H1 (cell line): Measurements from ENCODE around the gene S100A8. TPM values are rescaled to one million over a fixed set of nuclear protein-coding genes. Genes with fewer than 3 reads are reported as not detected.

Source experiments
- CTCF ChIA-PET: fragments of 300-600 bp; sonication (Branson Sonifier 250); formaldehyde crosslinking; loops from one replicate; lab custom pipeline; 2021; ENCODE audit not compliant: partially characterized antibody; lab: Charles Lee
- POLR2A ChIA-PET: fragments of 300-600 bp; sonication (Branson Sonifier 250); formaldehyde crosslinking; loops from one replicate; lab custom pipeline; 2021; ENCODE audit warnings: inconsistent platforms; ENCODE audit not compliant: partially characterized antibody; lab: Charles Lee
- DNase-seq, 2 experiments: peaks; one replicate each; pipeline versions ENCODE4 v3.0.0 to v3.0.0-alpha.2; 2010 to 2022; ENCODE audit warnings: low spot score in 2 of 2, low read depth in 1 of 2, mixed read lengths in 1 of 2
- FAIRE-seq: peaks from 2 replicates; lab custom pipeline; 2011; peaks lifted over from hg19 to GRCh38; lab: Jason Lieb, UNC
- H2AFZ ChIP-seq: 2 replicates; pipeline ENCODE4 v1.8.1; 2012; ENCODE audit warnings: low read length, inconsistent platforms
- H2AK5ac ChIP-seq: 2 replicates; pipeline ENCODE4 v1.6.1; 2013; ENCODE audit warnings: low read depth, low read length
- H2BK120ac ChIP-seq: replicated peaks from 2 replicates; pipeline ENCODE3; 2013; ENCODE audit warnings: low read depth, low read length, inconsistent platforms
- H2BK12ac ChIP-seq: 2 replicates; pipeline ENCODE4 v1.6.1; 2013; ENCODE audit warnings: low read depth, low read length
- H2BK15ac ChIP-seq: 2 replicates; pipeline ENCODE4 v1.6.1; 2013; ENCODE audit warnings: low read length
- H2BK20ac ChIP-seq: 2 replicates; pipeline ENCODE4 v1.6.1; 2013; ENCODE audit warnings: low read length
- H2BK5ac ChIP-seq: 2 replicates; pipeline ENCODE4 v1.6.1; 2013; ENCODE audit warnings: low read depth, low read length
- H3K14ac ChIP-seq: 2 replicates; pipeline ENCODE4 v1.6.1; 2013; ENCODE audit warnings: inconsistent platforms; ENCODE audit not compliant: insufficient read length
- H3K18ac ChIP-seq: 2 replicates; pipeline ENCODE4 v1.6.1; 2013; ENCODE audit warnings: low read length; ENCODE audit errors: extremely low read depth
- H3K23ac ChIP-seq: 2 replicates; pipeline ENCODE4 v1.6.1; 2013; ENCODE audit warnings: inconsistent platforms; ENCODE audit not compliant: insufficient read length
- H3K23me2 ChIP-seq: 2 replicates; pipeline ENCODE4 v1.6.1; 2013; ENCODE audit warnings: low read depth, low read length
- H3K27ac ChIP-seq: 2 replicates; pipeline ENCODE4 v1.6.1; 2011; ENCODE audit warnings: low read depth, low read length, inconsistent platforms
- H3K27me3 ChIP-seq, 4 experiments: replicated peaks in 1 of 4; 1 replicate in 1 of 4; 2 replicates in 3 of 4; pipeline versions ENCODE4 v1.6.1 to v1.8.1; 2011 to 2013; ENCODE audit warnings: low read length in 3 of 4, mild to moderate bottlenecking in 3 of 4, inconsistent platforms in 2 of 4, mixed read lengths in 2 of 4, moderate library complexity in 1 of 4; ENCODE audit not compliant: control insufficient read depth in 3 of 4, insufficient read depth in 3 of 4; ENCODE audit errors: extremely low read depth in 1 of 4
- H3K36me3 ChIP-seq, 4 experiments: 2 replicates each; pipeline versions ENCODE4 v1.6.1 to v1.8.1; 2011 to 2013; ENCODE audit warnings: mild to moderate bottlenecking in 4 of 4, low read length in 3 of 4, moderate library complexity in 2 of 4, control low read depth in 1 of 4, inconsistent platforms in 1 of 4; ENCODE audit not compliant: insufficient read depth in 4 of 4, control insufficient read depth in 2 of 4
- H3K4ac ChIP-seq: replicated peaks from 2 replicates; pipeline ENCODE3; 2013; ENCODE audit warnings: low read length, low read depth, mixed read lengths, inconsistent platforms; ENCODE audit not compliant: insufficient read length
- H3K4me1 ChIP-seq, 4 experiments: replicated peaks in 1 of 4; 1 replicate in 1 of 4; 2 replicates in 3 of 4; pipeline versions ENCODE4 v1.6.1 to v1.8.1; 2011 to 2013; ENCODE audit warnings: low read length in 3 of 4, inconsistent platforms in 2 of 4, mixed read lengths in 1 of 4; ENCODE audit not compliant: insufficient read depth in 4 of 4, control insufficient read depth in 3 of 4
- H3K4me2 ChIP-seq, 2 experiments: 2 replicates each; pipeline versions ENCODE4 v1.6.1 to v1.8.1; 2011 to 2013; ENCODE audit warnings: low read depth in 2 of 2, low read length in 2 of 2, control low read depth in 1 of 2, inconsistent platforms in 1 of 2, mild to moderate bottlenecking in 1 of 2; ENCODE audit not compliant: insufficient read depth in 1 of 2
- H3K4me3 ChIP-seq, 4 experiments: fragments of 200-600, 300-600 bp in 1 of 4; sonication (generic), shearing (Covaris generic), sonication (Bioruptor Twin) in 1 of 4; 2 replicates each; pipeline versions ENCODE4 v1.5.1 to v1.8.1; 2011 to 2016; ENCODE audit warnings: low read length in 4 of 4, low read depth in 3 of 4, control low read depth in 2 of 4, inconsistent platforms in 2 of 4, mild to moderate bottlenecking in 2 of 4, mixed read lengths in 1 of 4, moderate library complexity in 1 of 4; ENCODE audit not compliant: insufficient read depth in 2 of 4; ENCODE audit errors: extremely low read depth in 1 of 4
- H3K56ac ChIP-seq: replicated peaks from 2 replicates; pipeline ENCODE3; 2013; ENCODE audit warnings: low read depth, mild to moderate bottlenecking, mixed read lengths, low read length, inconsistent platforms; ENCODE audit not compliant: insufficient read length
- H3K79me1 ChIP-seq: 2 replicates; pipeline ENCODE4 v1.6.1; 2013; ENCODE audit warnings: low read depth, low read length, control low read depth
- H3K79me2 ChIP-seq, 2 experiments: 2 replicates each; pipeline versions ENCODE4 v1.6.1 to v1.8.1; 2012 to 2013; ENCODE audit warnings: low read length in 2 of 2, mild to moderate bottlenecking in 2 of 2, inconsistent platforms in 1 of 2; ENCODE audit not compliant: insufficient read depth in 2 of 2, control insufficient read depth in 1 of 2
- H3K9ac ChIP-seq, 4 experiments: replicated peaks in 1 of 4; 1 replicate in 1 of 4; 2 replicates in 3 of 4; pipeline versions ENCODE4 v1.6.1 to v1.8.1; 2011 to 2013; ENCODE audit warnings: low read depth in 3 of 4, low read length in 3 of 4, control low read depth in 2 of 4, mild to moderate bottlenecking in 2 of 4, moderate library complexity in 2 of 4, inconsistent platforms in 1 of 4; ENCODE audit errors: extremely low read depth in 1 of 4
- H3K9me3 ChIP-seq, 2 experiments: 2 replicates each; pipeline versions ENCODE4 v1.6.1 to v1.8.1; 2012 to 2013; ENCODE audit warnings: mild to moderate bottlenecking in 2 of 2, moderate library complexity in 2 of 2, control low read depth in 1 of 2, inconsistent platforms in 1 of 2, low read depth in 1 of 2, low read length in 1 of 2, mixed read lengths in 1 of 2; ENCODE audit not compliant: insufficient read depth in 2 of 2
- H4K20me1 ChIP-seq, 2 experiments: replicated peaks in 1 of 2; 2 replicates each; pipeline versions ENCODE3 to v1.8.1; 2011 to 2013; ENCODE audit warnings: inconsistent platforms in 2 of 2, low read length in 2 of 2, mild to moderate bottlenecking in 1 of 2; ENCODE audit not compliant: insufficient read depth in 2 of 2, control insufficient read depth in 1 of 2
- H4K5ac ChIP-seq: 2 replicates; pipeline ENCODE4 v1.6.1; 2013; ENCODE audit warnings: low read length, low read depth, mixed read lengths, inconsistent platforms; ENCODE audit not compliant: insufficient read length
- H4K8ac ChIP-seq: 2 replicates; pipeline ENCODE4 v1.8.0; 2013; ENCODE audit warnings: mild to moderate bottlenecking, moderate library complexity, low read length, inconsistent platforms; ENCODE audit not compliant: insufficient read depth; ENCODE audit errors: extremely low read depth
- H4K91ac ChIP-seq: replicated peaks from 2 replicates; pipeline ENCODE3; 2013; ENCODE audit warnings: low read length, mixed read lengths, inconsistent platforms; ENCODE audit not compliant: insufficient read length
- MAFK ChIP-seq: IDR thresholded peaks from 2 replicates; pipeline ENCODE4 v1.6.1; 2012; ENCODE audit warnings: low read depth, mild to moderate bottlenecking, improper control_type of control experiment, low read length
- POLR2AphosphoS5 ChIP-seq: IDR thresholded peaks from 2 replicates; pipeline ENCODE4 v1.6.1; 2011; ENCODE audit warnings: low read depth, low read length
- RAD21 ChIP-seq, 2 experiments: IDR thresholded peaks in 1 of 2; conservative IDR thresholded peaks in 1 of 2; 2 replicates each; pipeline ENCODE4 v1.6.1; 2011; ENCODE audit warnings: low read depth in 2 of 2, low read length in 2 of 2, improper control_type of control experiment in 1 of 2, inconsistent platforms in 1 of 2, mild to moderate bottlenecking in 1 of 2, moderate library complexity in 1 of 2
- SIX5 ChIP-seq: IDR thresholded peaks from 2 replicates; pipeline ENCODE4 v1.6.1; 2011; ENCODE audit warnings: mild to moderate bottlenecking, low read depth, low read length
- TAF7 ChIP-seq: optimal IDR thresholded peaks from 2 replicates; pipeline ENCODE3; 2011; ENCODE audit warnings: low read depth, mild to moderate bottlenecking, inconsistent platforms, low read length, moderate library complexity, borderline replicate concordance
- WGBS, 2 experiments: shearing (Covaris generic) in 1 of 2; methylation state at CpG; one replicate each; pipeline versions ENCODE4 v1.1.6 to v1.1.7; 2013 to 2015; ENCODE audit warnings: low lambda C conversion rate in 2 of 2, mixed read lengths in 2 of 2, inconsistent platforms in 1 of 2, low coverage in 1 of 2, missing lambda C conversion rate in 1 of 2; ENCODE audit not compliant: insufficient replicate concordance in 2 of 2, insufficient coverage in 1 of 2, insufficient read length in 1 of 2; ENCODE audit errors: extremely low coverage in 1 of 2, missing lambda C conversion rate in 1 of 2; 5-methylcytosine and 5-hydroxymethylcytosine counted together
- polyA plus RNA-seq, 7 experiments: library from polyadenylated mRNA; depleted of rRNA in 3 of 7; stranded (reverse) in 5 of 7; unstranded in 2 of 7; fragments of >200 nt in 5 of 7; fragments of 200-250 nt in 2 of 7; gene quantifications; 1 replicate in 5 of 7; 2 replicates in 1 of 7; 4 replicates in 1 of 7; pipeline versions ENCODE4 v1.2.1 to v1.2.3, GENCODE V29; 2011 to 2013; ENCODE audit warnings: missing spikeins in 2 of 7, mixed read lengths in 2 of 7
- total RNA-seq: library from RNA; stranded (reverse); fragmentation: NEBNext Ultra II Directional; extraction: Animal tissue kit (Norgen Biotek cat#: 25700); gene quantifications from 2 replicates; pipeline ENCODE4 v1.2.1, GENCODE V29; 2021
- TF ChIP-seq, protein P1 (sequence below): IDR thresholded peaks from 2 replicates; pipeline ENCODE4 v1.6.1; 2011; ENCODE audit warnings: low read depth, mild to moderate bottlenecking, low read length; ENCODE audit not compliant: insufficient read depth

The S100A8 gene
- total and polyA plus RNA-seq, 2 of the 8 experiments (the other 6 are each of a cell fraction or from before 2014, with no cell fraction given), result not detected

DNA sequence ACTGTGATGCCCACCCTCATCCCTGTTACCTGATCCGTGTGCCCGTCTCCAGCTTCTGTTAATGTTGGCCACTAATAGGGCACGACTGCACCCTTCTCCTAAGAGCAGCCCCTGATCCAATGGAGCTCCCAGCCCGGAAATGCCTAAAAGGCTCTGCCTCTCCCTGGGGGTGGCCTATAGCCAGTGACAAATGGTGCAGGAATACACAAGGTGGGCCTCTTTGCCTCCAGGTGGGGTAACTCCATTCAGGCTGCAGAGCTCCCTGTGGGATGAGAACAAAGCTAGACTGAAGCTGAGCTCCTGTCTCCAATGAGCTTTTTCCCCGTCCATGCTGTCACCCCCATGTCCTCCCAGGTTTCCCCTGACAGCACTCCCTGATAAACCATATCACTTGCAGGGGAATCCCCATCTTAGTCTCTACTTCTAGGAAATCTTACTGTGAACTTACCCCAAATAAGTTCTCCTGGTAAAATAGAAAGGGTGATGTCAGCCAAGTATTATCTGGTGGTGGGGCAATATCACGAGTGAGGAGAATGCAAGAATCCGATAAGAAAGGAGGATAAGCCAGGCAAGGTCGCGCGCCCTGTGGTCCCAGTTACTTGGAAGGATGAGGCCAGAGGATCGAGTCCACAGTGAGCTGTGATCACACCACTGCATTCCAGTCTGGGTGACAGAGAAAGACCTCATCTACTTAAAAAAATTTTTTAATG, 44.0 kb upstream of the S100A8 start:
- no peaks in the 10 kb centered on the region for H3K79me2 ChIP-seq
- H3K56ac ChIP-seq, result no peak overlapping the region
- H3K79me1 ChIP-seq, result no peaks in the 10 kb centered on the region
- 92% methylated on average over 11 of the region's 11 CpGs; no CpG with 5 or more reads in 1 of the 2 experiments for WGBS, 2 experiments
- H2BK5ac ChIP-seq, result no peak overlapping the region
- H2BK120ac ChIP-seq, result no peak overlapping the region
- no peak overlapping the region for H2AK5ac ChIP-seq
- H3K36me3 ChIP-seq, result no peaks in the 10 kb centered on the region
- CTCF ChIA-PET, result interaction anchor here (0.7 to 3.1 kb wide), 3 partner anchors 8 to 60 kb away, joined by 3 to 13 read pairs (median 7); no protein-coding TSS in a partner anchor
- no peaks in the 10 kb centered on the region; a peak in 1 of 7 replicates for H3K4me1 ChIP-seq
- H3K23me2 ChIP-seq, result no peaks in the 10 kb centered on the region; the same call in 1 of the 2 replicates
- no peak overlapping the region for H2BK12ac ChIP-seq
- peaks cover 0 to 5% of the 10 kb centered on the region in 2 experiments for H4K20me1 ChIP-seq
- no peak overlapping the region for H3K4me3 ChIP-seq
- no peak overlapping the region for H3K4me2 ChIP-seq
- H3K9ac ChIP-seq, result no peak overlapping the region
- TF ChIP-seq POLR2AphosphoS5 (no peak), SIX5 (no peak), RAD21 (IDR thresholded peaks at IDR 0.05 in 1 of 2, conservative IDR thresholded peaks at IDR 0.05 in 1 of 2; ENCODE audit: low read depth in 2 of 2, low read length in 2 of 2) (no peak), MAFK (no peak), TAF7 (no peak)
- TF ChIP-seq, protein P1, sequence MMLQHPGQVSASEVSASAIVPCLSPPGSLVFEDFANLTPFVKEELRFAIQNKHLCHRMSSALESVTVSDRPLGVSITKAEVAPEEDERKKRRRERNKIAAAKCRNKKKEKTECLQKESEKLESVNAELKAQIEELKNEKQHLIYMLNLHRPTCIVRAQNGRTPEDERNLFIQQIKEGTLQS, result no peak
- H4K8ac ChIP-seq, result no peak overlapping the region
- no peak for FAIRE-seq
- no peak overlapping the region for H2AFZ ChIP-seq
- H3K23ac ChIP-seq, result no peak overlapping the region
- H3K14ac ChIP-seq, result no peak overlapping the region
- no peak overlapping the region for H2BK20ac ChIP-seq
- no peak overlapping the region for H3K18ac ChIP-seq
- DNase-seq, result no peak
- H3K9me3 ChIP-seq, result no peaks in the 10 kb centered on the region
- no peak overlapping the region for H3K4ac ChIP-seq
- H4K5ac ChIP-seq, result no peak overlapping the region
- H3K27ac ChIP-seq, result no peak overlapping the region
- POLR2A ChIA-PET, result no interaction called here
- no peak overlapping the region for H4K91ac ChIP-seq
- no peaks in the 10 kb centered on the region for H3K27me3 ChIP-seq
- H2BK15ac ChIP-seq, result no peak overlapping the region
